Neural crest cell (in vitro differentiated cells): ENCODE measurements around the gene WFS1. TPM values are rescaled to one million over a fixed set of nuclear protein-coding genes. Genes with fewer than 3 reads are reported as not detected.

Source experiments
- DNase-seq: peaks from one replicate; pipeline ENCODE4 v3.0.0; 2021; ENCODE audit warnings: low read depth, mixed read lengths, low spot score
- H3K27ac Mint-ChIP-seq: one replicate; pipeline ENCODE4 v1.8.0; 2021; ENCODE audit warnings: mild to moderate bottlenecking, mixed read lengths; ENCODE audit not compliant: unreplicated experiment
- H3K27me3 Mint-ChIP-seq: 2 replicates; pipeline ENCODE4 v1.8.0; 2021; ENCODE audit warnings: low read depth, mild to moderate bottlenecking, mixed read lengths
- H3K36me3 Mint-ChIP-seq: 2 replicates; pipeline ENCODE4 v1.8.0; 2021; ENCODE audit warnings: low read depth, mild to moderate bottlenecking, mixed read lengths
- H3K4me1 Mint-ChIP-seq: 2 replicates; pipeline ENCODE4 v1.8.0; 2021; ENCODE audit warnings: mixed read lengths
- H3K4me3 Mint-ChIP-seq: one replicate; pipeline ENCODE4 v1.8.0; 2021; ENCODE audit warnings: mild to moderate bottlenecking, mixed read lengths
- H3K9me3 Mint-ChIP-seq: 2 replicates; pipeline ENCODE4 v1.8.0; 2021; ENCODE audit warnings: mixed read lengths
- CTCF ChIP-seq: fragments of 200-600 bp; sonication (generic); conservative IDR thresholded peaks from 2 replicates; pipeline ENCODE4 v1.5.0; 2021; ENCODE audit warnings: antibody characterized with exemption, mild to moderate bottlenecking
- total RNA-seq: library from RNA; stranded (reverse); gene quantifications from 2 replicates; pipeline ENCODE4 v1.2.1, GENCODE V29; 2021

Gene WFS1
- total RNA-seq, 1 donor from 2014 or later, result 24.8 TPM

- Mint-ChIP-seq H3K9me3 (peaks cover 1% of the 10 kb centered on the region), H3K27me3 (peaks cover 19% of the 10 kb centered on the region), H3K4me1 (peaks cover 4% of the 10 kb centered on the region), H3K27ac (no peak overlapping the region), H3K36me3 (no peaks in the 10 kb centered on the region), H3K4me3 (no peak overlapping the region)
- no peak for DNase-seq
- no peak for TF ChIP-seq CTCF
Observed at GRCh38 chr4:6325788-6326290, 56.2 kb downstream of the WFS1 start.

GRCh38 chr4:6326312-6327060 is 56.8 kb downstream of the WFS1 start:
- Mint-ChIP-seq H3K4me1 (peaks cover 4% of the 10 kb centered on the region), H3K36me3 (no peaks in the 10 kb centered on the region), H3K4me3 (no peak overlapping the region), H3K9me3 (no peaks in the 10 kb centered on the region), H3K27ac (no peak overlapping the region), H3K27me3 (peaks cover 19% of the 10 kb centered on the region)
- no peak for TF ChIP-seq CTCF
- no peak for DNase-seq

DNA sequence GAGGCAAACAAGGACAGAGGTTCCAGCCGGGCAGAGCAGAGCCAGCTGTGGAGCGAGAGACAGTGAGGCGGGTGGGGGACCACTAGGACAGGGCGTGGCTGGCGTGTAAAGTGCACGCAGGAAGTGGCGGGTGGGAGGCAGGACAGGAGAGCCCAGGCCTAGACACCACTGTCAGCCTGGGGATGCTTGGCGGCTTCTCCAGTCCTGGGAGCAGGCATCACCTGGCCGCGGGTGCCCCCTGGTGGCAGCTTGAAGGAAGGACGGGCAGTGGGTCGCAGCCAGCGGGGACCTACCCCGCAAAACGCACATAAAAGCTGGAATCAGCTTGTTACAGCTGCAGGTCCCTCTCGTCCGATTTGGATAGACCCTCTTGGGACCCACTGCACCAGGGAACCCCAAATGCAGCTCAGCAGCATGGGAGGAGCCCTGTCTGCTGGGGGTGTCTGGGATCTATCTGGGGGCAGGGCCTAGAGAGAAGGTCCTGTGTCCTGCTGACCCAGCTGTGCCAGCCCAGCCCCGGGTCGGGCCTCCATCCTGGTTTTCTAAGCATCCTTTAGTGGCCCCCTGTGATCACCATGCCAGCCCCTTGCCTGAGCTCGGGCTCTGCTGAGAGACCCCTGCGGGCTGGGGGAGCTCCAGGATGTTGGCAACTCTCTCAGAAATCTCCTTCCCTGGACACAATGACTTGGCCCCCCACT is 57.7 kb downstream of the WFS1 start:
- peak; percentile 95 for TF ChIP-seq CTCF
- H3K4me3 Mint-ChIP-seq, result no peak overlapping the region
- H3K27ac Mint-ChIP-seq, result no peak overlapping the region
- H3K4me1 Mint-ChIP-seq, result peaks cover 4% of the 10 kb centered on the region
- peaks cover 19% of the 10 kb centered on the region for H3K27me3 Mint-ChIP-seq
- no peaks in the 10 kb centered on the region for H3K9me3 Mint-ChIP-seq
- DNase-seq, result peak; percentile 92
- no peaks in the 10 kb centered on the region for H3K36me3 Mint-ChIP-seq

DNA sequence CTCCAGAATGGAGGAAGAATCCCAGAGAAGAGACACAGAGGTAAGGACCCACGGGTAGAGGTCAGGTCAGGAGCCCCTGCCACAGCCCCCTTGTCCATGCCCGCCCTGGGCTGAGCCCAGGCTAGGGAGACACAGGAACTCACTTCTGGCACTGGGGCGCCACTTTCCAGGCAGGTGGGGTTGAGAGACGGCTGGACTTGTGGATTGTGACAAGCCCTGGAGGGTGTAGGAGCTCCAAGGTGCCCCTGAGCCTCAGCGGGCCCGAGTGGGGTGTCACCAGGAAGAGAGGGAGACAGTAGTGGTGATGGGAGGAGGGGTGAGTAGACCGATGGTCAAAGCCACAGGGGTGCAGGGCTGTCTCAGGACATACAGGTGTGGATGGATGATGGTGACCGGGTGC is 58.9 kb downstream of the WFS1 start:
- Mint-ChIP-seq H3K36me3 (no peaks in the 10 kb centered on the region), H3K9me3 (no peaks in the 10 kb centered on the region), H3K27ac (no peak overlapping the region), H3K4me1 (peaks cover 4% of the 10 kb centered on the region), H3K4me3 (no peak overlapping the region), H3K27me3 (peaks cover 19% of the 10 kb centered on the region)
- no peak for TF ChIP-seq CTCF
- no peak for DNase-seq

DNA sequence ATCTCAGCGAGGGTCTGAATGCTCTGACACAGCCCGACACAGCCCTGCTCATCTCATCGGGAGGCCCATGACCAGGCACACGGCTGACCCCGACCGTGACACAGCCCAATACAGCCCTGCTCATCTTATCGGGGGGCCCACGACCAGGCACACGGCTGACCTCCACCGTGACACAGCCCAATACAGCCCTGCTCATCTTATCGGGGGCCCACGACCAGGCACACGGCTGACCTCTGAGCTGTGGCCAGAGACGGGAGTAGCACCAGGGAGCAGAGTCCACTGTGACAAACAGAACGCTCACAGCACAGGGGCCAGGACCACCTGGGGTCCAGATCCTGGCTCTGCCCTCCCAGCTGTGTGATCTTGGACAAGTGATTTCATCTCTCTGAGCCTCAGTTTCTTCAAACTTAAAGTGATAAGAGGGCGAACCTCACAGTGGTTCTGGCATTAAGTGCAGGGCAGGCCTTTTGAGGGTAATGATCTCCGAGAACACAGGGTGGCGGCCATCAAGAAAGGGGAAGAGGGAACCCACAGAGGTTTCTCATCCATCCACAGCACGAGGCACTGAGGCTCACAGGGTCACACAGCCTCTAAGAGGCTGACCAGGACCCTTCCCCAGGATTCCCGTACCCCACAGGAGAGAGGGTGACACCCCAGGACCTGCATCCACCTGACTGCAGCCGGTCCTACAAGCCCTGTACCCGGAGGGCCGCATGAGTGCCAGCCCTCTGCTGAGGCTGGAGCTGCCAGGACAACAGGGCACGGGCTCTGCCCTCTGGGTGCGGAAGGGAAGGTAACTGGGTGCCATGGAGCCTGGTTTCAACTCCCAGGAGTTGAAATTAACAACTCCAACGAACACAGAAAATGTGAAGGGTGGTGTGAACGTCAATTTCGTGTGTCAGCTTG is 60.1 kb downstream of the WFS1 start:
- no peaks in the 10 kb centered on the region for H3K9me3 Mint-ChIP-seq
- H3K27ac Mint-ChIP-seq, result no peak overlapping the region
- no peaks in the 10 kb centered on the region for H3K36me3 Mint-ChIP-seq
- H3K4me3 Mint-ChIP-seq, result no peak overlapping the region
- H3K27me3 Mint-ChIP-seq, result peaks cover 17% of the 10 kb centered on the region
- no peak for TF ChIP-seq CTCF
- no peak for DNase-seq
- peaks cover 1% of the 10 kb centered on the region for H3K4me1 Mint-ChIP-seq
